DOHH2 (cell line): ENCODE results near the gene ASTL.

Experiments
- H3F3A ChIP-seq: fragments of 200-600 bp; sonication (generic), shearing (Covaris generic); 2 replicates; pipeline ENCODE4 v1.6.0; 2016; ENCODE audit warnings: antibody characterized with exemption, mild to moderate bottlenecking; ENCODE audit not compliant: control insufficient read depth, insufficient read depth
- H3K27ac ChIP-seq: fragments of 200-600 bp; sonication (generic); 2 replicates; pipeline ENCODE4 v1.5.1; 2014; ENCODE audit warnings: low read depth, mild to moderate bottlenecking, low read length, moderate library complexity
- H3K27me3 ChIP-seq: fragments of 200-600 bp; sonication (generic); 2 replicates; pipeline ENCODE4 v1.6.1; 2014; ENCODE audit warnings: mild to moderate bottlenecking, low read length, mixed read lengths; ENCODE audit not compliant: control insufficient read depth
- H3K36me3 ChIP-seq: fragments of 200-600 bp; sonication (generic); 2 replicates; pipeline ENCODE4 v1.6.1; 2014; ENCODE audit warnings: mild to moderate bottlenecking, low read length, moderate library complexity, mixed read lengths; ENCODE audit not compliant: control insufficient read depth
- H3K4me1 ChIP-seq: fragments of 200-600 bp; sonication (generic); 2 replicates; pipeline ENCODE4 v1.6.1; 2014; ENCODE audit warnings: mild to moderate bottlenecking, low read length, mixed read lengths; ENCODE audit not compliant: control insufficient read depth
- H3K4me2 ChIP-seq: fragments of 200-600 bp; sonication (generic); 2 replicates; pipeline ENCODE4 v1.6.0; 2014; ENCODE audit warnings: mild to moderate bottlenecking, low read length, moderate library complexity
- H3K4me3 ChIP-seq: fragments of 200-600 bp; sonication (generic); 2 replicates; pipeline ENCODE4 v1.5.1; 2014; ENCODE audit warnings: mild to moderate bottlenecking, low read length, mixed read lengths
- H3K79me2 ChIP-seq: fragments of 200-600 bp; sonication (generic); 2 replicates; pipeline ENCODE4 v1.6.1; 2014; ENCODE audit warnings: mild to moderate bottlenecking, low read length, mixed read lengths; ENCODE audit not compliant: control insufficient read depth
- H3K9me2 ChIP-seq: fragments of 200-600 bp; sonication (generic); replicated peaks from 2 replicates; pipeline ENCODE4 v1.6.1; 2014; ENCODE audit warnings: mild to moderate bottlenecking, low read length, mixed read lengths; ENCODE audit not compliant: control insufficient read depth
- H3K9me3 ChIP-seq: fragments of 200-600 bp; sonication (generic); 2 replicates; pipeline ENCODE4 v1.6.1; 2014; ENCODE audit warnings: antibody characterized with exemption, low read length, mixed read lengths; ENCODE audit not compliant: control insufficient read depth, insufficient read depth
- H4K20me1 ChIP-seq: fragments of 200-600 bp; sonication (generic); 2 replicates; pipeline ENCODE4 v1.6.0; 2014; ENCODE audit warnings: low read depth, mild to moderate bottlenecking, antibody characterized with exemption, low read length, moderate library complexity; ENCODE audit not compliant: control insufficient read depth, insufficient read depth
- EZH2phosphoT487 ChIP-seq: fragments of 200-600 bp; sonication (generic); IDR thresholded peaks from 2 replicates; pipeline ENCODE4 v1.6.1; 2017; ENCODE audit warnings: borderline replicate concordance, mild to moderate bottlenecking, antibody characterized with exemption, low read length, moderate library complexity, mixed read lengths
- TF ChIP-seq, protein P1 (sequence below): fragments of 200-600 bp; sonication (generic); IDR thresholded peaks from one replicate; pipeline ENCODE4 v1.5.1; 2014; ENCODE audit warnings: antibody characterized with exemption, mild to moderate bottlenecking, low read depth, low read length; ENCODE audit not compliant: poor library complexity, severe bottlenecking

ASTL gene

DNA sequence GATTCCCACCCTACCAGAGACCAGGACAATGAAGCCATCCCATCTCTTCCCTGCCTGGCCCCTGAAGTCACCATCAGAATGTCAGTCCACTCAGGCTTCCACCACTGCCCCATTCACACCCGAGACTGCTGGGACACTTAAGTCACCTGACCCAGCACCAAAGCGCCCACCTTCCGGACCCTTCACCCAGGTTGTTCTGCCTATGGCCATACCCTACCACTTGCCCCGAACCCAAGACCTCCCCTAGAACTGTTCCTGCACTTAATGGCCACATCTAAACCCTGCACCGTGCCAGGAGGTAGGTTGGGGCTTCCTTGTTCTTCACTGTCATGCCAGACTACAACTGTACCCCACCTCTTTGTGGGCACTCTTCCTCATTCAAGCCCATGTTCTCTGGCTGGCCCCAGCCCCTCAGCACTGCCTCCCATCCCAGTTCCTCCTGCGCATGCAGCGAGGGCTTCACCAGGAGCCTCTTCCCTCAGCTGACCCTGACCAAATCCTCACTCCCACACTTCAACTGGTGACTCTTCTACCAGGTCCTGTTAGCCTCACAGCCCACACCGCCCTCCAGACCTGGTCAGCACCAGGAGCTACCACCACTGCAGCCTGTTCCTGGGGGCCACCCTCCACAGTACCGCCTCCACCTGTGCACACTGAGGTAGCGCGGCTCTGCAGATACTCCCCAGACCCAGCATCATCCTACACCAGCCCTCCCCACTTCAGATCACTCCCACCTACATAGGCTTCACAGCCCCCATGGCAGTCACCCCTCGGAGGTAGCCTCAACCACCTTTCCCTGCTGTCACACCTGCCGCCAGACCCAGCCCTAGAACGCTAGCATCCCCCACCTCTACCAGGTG is 13.7 kb downstream of the ASTL start:
- Histone ChIP-seq H3K9me2 (no peaks in the 10 kb centered on the region), H3K4me3 (no peak overlapping the region), H3F3A (no peaks in the 10 kb centered on the region), H3K36me3 (no peaks in the 10 kb centered on the region), H3K27ac (no peak overlapping the region), H3K79me2 (no peaks in the 10 kb centered on the region), H3K4me1 (peaks cover 9% of the 10 kb centered on the region), H3K27me3 (peaks cover 21% of the 10 kb centered on the region), H3K4me2 (no peak overlapping the region), H4K20me1 (no peaks in the 10 kb centered on the region), H3K9me3 (no peaks in the 10 kb centered on the region)
- TF ChIP-seq EZH2phosphoT487, result no peak
- TF ChIP-seq, protein P1, sequence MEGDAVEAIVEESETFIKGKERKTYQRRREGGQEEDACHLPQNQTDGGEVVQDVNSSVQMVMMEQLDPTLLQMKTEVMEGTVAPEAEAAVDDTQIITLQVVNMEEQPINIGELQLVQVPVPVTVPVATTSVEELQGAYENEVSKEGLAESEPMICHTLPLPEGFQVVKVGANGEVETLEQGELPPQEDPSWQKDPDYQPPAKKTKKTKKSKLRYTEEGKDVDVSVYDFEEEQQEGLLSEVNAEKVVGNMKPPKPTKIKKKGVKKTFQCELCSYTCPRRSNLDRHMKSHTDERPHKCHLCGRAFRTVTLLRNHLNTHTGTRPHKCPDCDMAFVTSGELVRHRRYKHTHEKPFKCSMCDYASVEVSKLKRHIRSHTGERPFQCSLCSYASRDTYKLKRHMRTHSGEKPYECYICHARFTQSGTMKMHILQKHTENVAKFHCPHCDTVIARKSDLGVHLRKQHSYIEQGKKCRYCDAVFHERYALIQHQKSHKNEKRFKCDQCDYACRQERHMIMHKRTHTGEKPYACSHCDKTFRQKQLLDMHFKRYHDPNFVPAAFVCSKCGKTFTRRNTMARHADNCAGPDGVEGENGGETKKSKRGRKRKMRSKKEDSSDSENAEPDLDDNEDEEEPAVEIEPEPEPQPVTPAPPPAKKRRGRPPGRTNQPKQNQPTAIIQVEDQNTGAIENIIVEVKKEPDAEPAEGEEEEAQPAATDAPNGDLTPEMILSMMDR, result no peak

DNA sequence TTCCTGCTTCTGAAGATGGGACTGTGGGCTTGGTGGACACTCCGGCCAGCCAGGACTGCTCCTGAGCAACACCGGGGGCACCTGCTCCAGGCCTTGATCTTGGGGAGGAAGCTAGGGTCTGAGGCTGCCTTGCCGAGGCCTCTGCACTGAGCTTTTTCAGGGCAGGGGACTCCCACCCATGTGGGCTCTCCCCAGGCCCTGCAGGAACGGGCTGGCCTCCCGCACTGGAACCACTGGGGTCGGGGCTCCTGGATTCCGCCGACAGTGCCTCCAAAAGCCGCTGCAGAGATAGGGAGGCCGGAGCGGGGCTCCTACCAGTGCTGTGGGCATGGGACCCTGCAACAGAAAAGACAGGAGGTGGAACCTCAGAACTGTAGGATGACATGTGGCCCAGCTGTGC is 14.4 kb downstream of the ASTL start:
- no peaks in the 10 kb centered on the region for H3K9me2 ChIP-seq
- no peak overlapping the region for H3K4me2 ChIP-seq
- no peaks in the 10 kb centered on the region for H3K79me2 ChIP-seq
- H3F3A ChIP-seq, result no peaks in the 10 kb centered on the region
- H3K27me3 ChIP-seq, result peaks cover 21% of the 10 kb centered on the region
- H3K4me3 ChIP-seq, result no peak overlapping the region
- TF ChIP-seq EZH2phosphoT487, result no peak
- TF ChIP-seq, protein P1, result no peak
- no peaks in the 10 kb centered on the region for H3K9me3 ChIP-seq
- H4K20me1 ChIP-seq, result no peaks in the 10 kb centered on the region
- peaks cover 9% of the 10 kb centered on the region for H3K4me1 ChIP-seq
- H3K36me3 ChIP-seq, result no peaks in the 10 kb centered on the region
- no peak overlapping the region for H3K27ac ChIP-seq

DNA sequence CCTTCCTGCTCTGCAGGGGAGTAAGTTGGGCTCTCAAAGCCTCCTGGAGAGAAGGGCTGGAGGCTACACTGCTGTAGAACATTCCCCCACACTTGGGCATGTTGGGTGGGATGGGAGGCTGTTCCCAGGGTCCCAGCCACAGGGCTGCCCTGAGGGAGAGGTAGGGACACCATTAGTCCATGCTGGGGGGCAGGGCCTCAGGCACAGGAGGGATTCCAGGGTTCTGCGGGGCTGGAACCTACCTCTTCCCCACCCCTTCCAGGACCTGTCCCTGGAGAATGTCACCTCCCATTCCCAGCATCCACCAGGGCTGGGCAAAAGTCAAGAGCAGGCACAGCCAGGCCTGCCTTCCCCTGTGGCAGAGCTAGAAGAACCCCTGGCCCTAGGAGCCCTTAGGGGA is 15.0 kb downstream of the ASTL start:
- H3K9me2 ChIP-seq, result no peaks in the 10 kb centered on the region
- H3K4me3 ChIP-seq, result no peak overlapping the region
- no peaks in the 10 kb centered on the region for H3K9me3 ChIP-seq
- no peaks in the 10 kb centered on the region for H4K20me1 ChIP-seq
- peaks cover 21% of the 10 kb centered on the region for H3K27me3 ChIP-seq
- H3K79me2 ChIP-seq, result no peaks in the 10 kb centered on the region
- peaks cover 9% of the 10 kb centered on the region for H3K4me1 ChIP-seq
- no peak overlapping the region for H3K27ac ChIP-seq
- H3K4me2 ChIP-seq, result no peak overlapping the region
- H3K36me3 ChIP-seq, result no peaks in the 10 kb centered on the region
- no peak for TF ChIP-seq EZH2phosphoT487
- TF ChIP-seq, protein P1, result no peak
- no peaks in the 10 kb centered on the region for H3F3A ChIP-seq
